GM23338 (cell line): Measurements from ENCODE around the gene LSM11. TPM values are rescaled to one million over a fixed set of nuclear protein-coding genes. Genes with fewer than 3 reads are reported as not detected.

Source experiments
- polyA plus RNA-seq: library from polyadenylated mRNA; unstranded; fragments of >200 nt; fragmentation: Nextera tagmentation; extraction: Ambion mirVana; gene quantifications from 2 replicates; pipeline ENCODE4 v1.2.1, GENCODE V29; 2016
- small RNA-seq: library from RNA; depleted of rRNA; stranded (forward); fragments of <200 nt; gene quantifications from one replicate; pipeline ENCODE3, GENCODE V24; 2014; ENCODE audit warnings: low replicate concordance
- total RNA-seq: library from RNA; depleted of rRNA; stranded (reverse); fragments of >200 nt; shearing (Covaris generic); gene quantifications from 2 replicates; pipeline ENCODE4 v1.2.3, GENCODE V29; 2014; rRNA removed

LSM11 gene
- total and polyA plus RNA-seq, 2 experiments from 2014 or later, result 1.2 to 3.8 TPM

Small RNAs within 50 kb of the gene (small RNA-seq; reads per million reads assigned to genes)
- gene AC026407.1 (not detected), gene RNU6-260P (not detected)

Other genes starting within 250 kb of the LSM11 start
- gene ADAM19, start 167.9 kb upstream of the LSM11 start, total RNA-seq, result 13.2 and 13.3 TPM in 2 replicates
- 9.1 and 10.0 TPM in 2 replicates for gene ADAM19, start 167.9 kb upstream of the LSM11 start, polyA plus RNA-seq
- 1.3 and 1.4 TPM in 2 replicates for gene SOX30, start 91.3 kb upstream of the LSM11 start, total RNA-seq
- gene SOX30, start 91.3 kb upstream of the LSM11 start, polyA plus RNA-seq, result 0.43 and 0.47 TPM in 2 replicates
- not detected in 2 replicates for gene C5orf52, start 72.2 kb upstream of the LSM11 start, total RNA-seq
- gene C5orf52, start 72.2 kb upstream of the LSM11 start, polyA plus RNA-seq, result not detected in 2 replicates
- 11.8 and 12.2 TPM in 2 replicates for gene THG1L, start 12.3 kb upstream of the LSM11 start, total RNA-seq
- 13.8 and 15.9 TPM in 2 replicates for gene THG1L, start 12.3 kb upstream of the LSM11 start, polyA plus RNA-seq
- gene CLINT1, start 115.4 kb downstream of the LSM11 start, total RNA-seq, result 82.1 and 101 TPM in 2 replicates
- gene CLINT1, start 115.4 kb downstream of the LSM11 start, polyA plus RNA-seq, result 66.3 and 71.7 TPM in 2 replicates